SK-N-SH (cell line): ENCODE results near the gene KIF16B. TPM values are rescaled to one million over a fixed set of nuclear protein-coding genes. Genes with fewer than 3 reads are reported as not detected.

Experiments used
- CTCF ChIA-PET: fragments of 300-600, 350-600 bp; formaldehyde crosslinking; extraction: SDS; loops from one replicate; lab custom pipeline; 2021; lab: Yijun Ruan, JAX
- POLR2A ChIA-PET: fragments of 350-600 bp; sonication (Branson Sonifier 250); formaldehyde crosslinking; extraction: SDS; loops from one replicate; lab custom pipeline; 2020; ENCODE audit warnings: antibody characterized with exemption, inconsistent platforms; lab: Yijun Ruan, JAX
- DNase-seq: peaks from one replicate; pipeline ENCODE4 v3.0.0; 2012
- H2AFZ ChIP-seq: fragments of 200-600 bp; sonication (generic); 2 replicates; pipeline ENCODE4 v1.8.1; 2016; ENCODE audit warnings: antibody characterized with exemption, mild to moderate bottlenecking, low read depth
- H3F3A ChIP-seq: fragments of 200-600 bp; sonication (generic); replicated peaks from 2 replicates; pipeline ENCODE3; 2016; ENCODE audit warnings: antibody characterized with exemption, mild to moderate bottlenecking; ENCODE audit not compliant: insufficient read depth
- H3K27ac ChIP-seq, 2 experiments: fragments of 200-500 bp in 1 of 2; fragments of 200-600 bp in 1 of 2; sonication (Bioruptor generic) in 1 of 2; sonication (generic), shearing (Covaris generic) in 1 of 2; 2 replicates each; pipeline versions ENCODE4 v1.5.1 to v1.6.1; 2014 to 2016; ENCODE audit warnings: low read depth in 2 of 2, inconsistent platforms in 1 of 2, low read length in 1 of 2, mild to moderate bottlenecking in 1 of 2, mixed read lengths in 1 of 2
- H3K27me3 ChIP-seq: fragments of 200-600 bp; sonication (generic), shearing (Covaris generic); 2 replicates; pipeline ENCODE4 v1.6.1; 2016; ENCODE audit warnings: mixed run types; ENCODE audit not compliant: insufficient read depth
- H3K36me3 ChIP-seq, 2 experiments: fragments of 200-500 bp in 1 of 2; fragments of 200-600 bp in 1 of 2; sonication (Bioruptor generic) in 1 of 2; sonication (generic) in 1 of 2; replicated peaks in 1 of 2; 2 replicates each; pipeline versions ENCODE3 to v1.5.1; 2014 to 2016; ENCODE audit warnings: low read length in 1 of 2, mild to moderate bottlenecking in 1 of 2; ENCODE audit not compliant: insufficient read depth in 2 of 2, control insufficient read depth in 1 of 2
- H3K4me1 ChIP-seq, 2 experiments: fragments of 200-500 bp in 1 of 2; fragments of 200-600 bp in 1 of 2; sonication (Bioruptor generic) in 1 of 2; sonication (generic), shearing (Covaris generic) in 1 of 2; 2 replicates each; pipeline versions ENCODE4 v1.5.1 to v1.6.1; 2014 to 2016; ENCODE audit warnings: low read depth in 1 of 2, low read length in 1 of 2, mixed run types in 1 of 2; ENCODE audit not compliant: insufficient read depth in 2 of 2, control insufficient read depth in 1 of 2
- H3K4me2 ChIP-seq: fragments of 200-600 bp; sonication (generic), shearing (Covaris generic); 2 replicates; pipeline ENCODE4 v1.6.1; 2017; ENCODE audit warnings: mixed run types
- H3K4me3 ChIP-seq, 2 experiments: fragments of 200-500 bp in 1 of 2; fragments of 200-600 bp in 1 of 2; sonication (Bioruptor generic) in 1 of 2; sonication (generic), shearing (Covaris generic) in 1 of 2; 2 replicates each; pipeline versions ENCODE4 v1.5.1 to v1.8.1; 2014 to 2016; ENCODE audit warnings: low read depth in 2 of 2, inconsistent platforms in 1 of 2, low read length in 1 of 2, mild to moderate bottlenecking in 1 of 2, mixed read lengths in 1 of 2, moderate library complexity in 1 of 2
- H3K79me2 ChIP-seq: fragments of 200-600 bp; sonication (generic); 2 replicates; pipeline ENCODE4 v1.8.1; 2017; ENCODE audit warnings: mild to moderate bottlenecking; ENCODE audit not compliant: insufficient read depth
- H3K9ac ChIP-seq: fragments of 200-600 bp; sonication (generic); 2 replicates; pipeline ENCODE4 v1.6.1; 2017; ENCODE audit warnings: mixed run types
- H3K9me2 ChIP-seq: fragments of 200-600 bp; sonication (generic); 2 replicates; pipeline ENCODE4 v1.6.1; 2017; ENCODE audit warnings: mixed run types
- H3K9me3 ChIP-seq: fragments of 200-600 bp; sonication (generic); 2 replicates; pipeline ENCODE4 v1.6.1; 2017; ENCODE audit warnings: mixed run types, mild to moderate bottlenecking, moderate library complexity
- H4K20me1 ChIP-seq: fragments of 200-600 bp; sonication (generic); 2 replicates; pipeline ENCODE4 v1.6.1; 2017; ENCODE audit warnings: mild to moderate bottlenecking, mixed run types; ENCODE audit not compliant: insufficient read depth
- EZH2phosphoT487 ChIP-seq: fragments of 200-600 bp; sonication (generic); IDR thresholded peaks from 2 replicates; pipeline ENCODE4 v1.6.1; 2017; ENCODE audit warnings: low read depth, mixed run types, mild to moderate bottlenecking, antibody characterized with exemption, moderate library complexity, borderline replicate concordance
- FOSL2 ChIP-seq: IDR thresholded peaks from 2 replicates; pipeline ENCODE4 v1.4.0; 2012; ENCODE audit warnings: low read depth, mild to moderate bottlenecking, moderate library complexity, borderline replicate concordance
- FOXJ3 ChIP-seq: sonication (generic); formaldehyde crosslinking; IDR thresholded peaks from 2 replicates; pipeline ENCODE4 v1.5.1; 2020; ENCODE audit warnings: mild to moderate bottlenecking, missing genetic modification reagents
- GABPA ChIP-seq: IDR thresholded peaks from 2 replicates; pipeline ENCODE4 v1.4.0; 2012; ENCODE audit warnings: low read depth, mild to moderate bottlenecking
- IRF3 ChIP-seq: fragments of 150-350 bp; IDR thresholded peaks from 2 replicates; pipeline ENCODE4 v1.6.1; 2016; ENCODE audit warnings: mild to moderate bottlenecking, low read depth, low read length
- JUND ChIP-seq: IDR thresholded peaks from 2 replicates; pipeline ENCODE4 v1.4.0; 2012
- MXI1 ChIP-seq: IDR thresholded peaks from 2 replicates; pipeline ENCODE4 v1.6.1; 2012; ENCODE audit warnings: mild to moderate bottlenecking, low read depth, low read length, improper control_type of control experiment
- NRF1 ChIP-seq: IDR thresholded peaks from 2 replicates; pipeline ENCODE4 v1.6.1; 2012; ENCODE audit warnings: low read depth, mild to moderate bottlenecking, low read length
- RCOR1 ChIP-seq: fragments of 150-350 bp; IDR thresholded peaks from 2 replicates; pipeline ENCODE4 v1.6.1; 2017; ENCODE audit warnings: antibody characterized with exemption, low read length
- REST ChIP-seq: IDR thresholded peaks from 2 replicates; pipeline ENCODE4 v1.6.1; 2012; ENCODE audit warnings: mild to moderate bottlenecking, low read depth, low read length, moderate library complexity
- RXRA ChIP-seq: IDR thresholded peaks from 2 replicates; pipeline ENCODE4 v1.4.0; 2012; ENCODE audit warnings: low read depth, mild to moderate bottlenecking, borderline replicate concordance
- SIN3A ChIP-seq: IDR thresholded peaks from 2 replicates; pipeline ENCODE4 v1.6.1; 2012; ENCODE audit warnings: low read depth, mild to moderate bottlenecking, low read length, moderate library complexity, borderline replicate concordance
- SMC3 ChIP-seq: IDR thresholded peaks from 2 replicates; pipeline ENCODE4 v1.6.1; 2012; ENCODE audit warnings: low read depth, low read length, improper control_type of control experiment
- TCF12 ChIP-seq: IDR thresholded peaks from 2 replicates; pipeline ENCODE4 v1.4.0; 2012
- TEAD4 ChIP-seq: IDR thresholded peaks from 2 replicates; pipeline ENCODE4 v1.4.0; 2012; ENCODE audit warnings: mild to moderate bottlenecking, borderline replicate concordance; ENCODE audit not compliant: insufficient read depth
- USF1 ChIP-seq: IDR thresholded peaks from 2 replicates; pipeline ENCODE4 v1.4.0; 2012; ENCODE audit warnings: low read depth, borderline replicate concordance
- WGBS: methylation state at CpG from one replicate; pipeline ENCODE4 v1.1.6; 2017; ENCODE audit warnings: low lambda C conversion rate; 5-methylcytosine and 5-hydroxymethylcytosine counted together
- polyA plus RNA-seq, 3 experiments: library from polyadenylated mRNA; depleted of rRNA; stranded (reverse); fragments of >200 nt; gene quantifications; 2 replicates each; pipeline ENCODE4 v1.2.3, GENCODE V29; 2012
- TF ChIP-seq, protein P1 (sequence below): IDR thresholded peaks from 2 replicates; pipeline ENCODE4 v1.4.0; 2012; ENCODE audit warnings: low read depth
- TF ChIP-seq, protein P2 (sequence below): fragments of 200-600 bp; sonication (generic); IDR thresholded peaks from 2 replicates; pipeline ENCODE4 v1.6.1; 2017; ENCODE audit warnings: antibody characterized with exemption, mild to moderate bottlenecking, moderate library complexity
- TF ChIP-seq, protein P3 (sequence below): IDR thresholded peaks from 2 replicates; pipeline ENCODE4; 2012
- TF ChIP-seq, protein P4 (sequence below): IDR thresholded peaks from 2 replicates; pipeline ENCODE4 v1.4.0; 2012; ENCODE audit warnings: low read depth, borderline replicate concordance

KIF16B gene
- polyA plus RNA-seq, 1 of the 3 experiments (the other 2 are of a cell fraction), result 3.3 TPM

DNA sequence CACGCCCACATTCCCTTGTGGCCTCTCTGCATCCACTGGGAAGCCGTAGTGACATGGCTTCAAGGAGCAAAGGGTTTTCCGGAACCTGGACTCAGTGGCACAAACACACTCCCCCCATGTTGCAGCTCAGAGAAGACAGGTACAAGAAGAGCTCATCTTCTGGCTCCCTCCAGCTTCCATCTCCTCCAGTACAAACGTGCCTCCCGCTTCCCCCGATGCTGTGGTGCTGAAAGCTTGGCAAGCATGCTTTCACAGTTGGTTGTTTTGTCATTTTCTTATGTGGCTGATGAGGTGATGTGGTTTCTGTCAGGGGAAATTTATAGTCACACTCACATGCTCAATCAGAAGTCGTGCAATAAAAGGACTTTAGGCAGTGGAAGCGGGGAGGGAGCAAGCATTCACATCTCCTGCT, 258.5 kb downstream of the KIF16B start:
- H3K9ac ChIP-seq, result no peak overlapping the region
- no peak overlapping the region for H3K4me2 ChIP-seq
- H4K20me1 ChIP-seq, result no peaks in the 10 kb centered on the region
- H2AFZ ChIP-seq, result no peak overlapping the region
- no peaks in the 10 kb centered on the region for H3K79me2 ChIP-seq
- H3K4me3 ChIP-seq, result no peak overlapping the region
- H3K27me3 ChIP-seq, result no peaks in the 10 kb centered on the region
- DNase-seq, result no peak
- H3F3A ChIP-seq, result no peaks in the 10 kb centered on the region
- ChIA-PET POLR2A (no interaction called here), CTCF (no interaction called here)
- H3K9me3 ChIP-seq, result no peaks in the 10 kb centered on the region
- WGBS, result 89% methylated on average over 8 of the region's 8 CpGs
- TF ChIP-seq TCF12, result no peak
- TF ChIP-seq, protein P1, sequence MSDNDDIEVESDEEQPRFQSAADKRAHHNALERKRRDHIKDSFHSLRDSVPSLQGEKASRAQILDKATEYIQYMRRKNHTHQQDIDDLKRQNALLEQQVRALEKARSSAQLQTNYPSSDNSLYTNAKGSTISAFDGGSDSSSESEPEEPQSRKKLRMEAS, result no peak
- TF ChIP-seq FOSL2, result no peak
- TF ChIP-seq JUND, result no peak
- no peak for TF ChIP-seq TEAD4
- TF ChIP-seq REST, result no peak
- TF ChIP-seq RXRA, result no peak
- no peak for TF ChIP-seq EZH2phosphoT487
- TF ChIP-seq MXI1, result no peak
- TF ChIP-seq GABPA, result no peak
- no peak for TF ChIP-seq IRF3
- no peak for TF ChIP-seq FOXJ3 (CRISPR knock-in tag)
- no peak for TF ChIP-seq NRF1
- no peak for TF ChIP-seq SMC3
- TF ChIP-seq, protein P2, sequence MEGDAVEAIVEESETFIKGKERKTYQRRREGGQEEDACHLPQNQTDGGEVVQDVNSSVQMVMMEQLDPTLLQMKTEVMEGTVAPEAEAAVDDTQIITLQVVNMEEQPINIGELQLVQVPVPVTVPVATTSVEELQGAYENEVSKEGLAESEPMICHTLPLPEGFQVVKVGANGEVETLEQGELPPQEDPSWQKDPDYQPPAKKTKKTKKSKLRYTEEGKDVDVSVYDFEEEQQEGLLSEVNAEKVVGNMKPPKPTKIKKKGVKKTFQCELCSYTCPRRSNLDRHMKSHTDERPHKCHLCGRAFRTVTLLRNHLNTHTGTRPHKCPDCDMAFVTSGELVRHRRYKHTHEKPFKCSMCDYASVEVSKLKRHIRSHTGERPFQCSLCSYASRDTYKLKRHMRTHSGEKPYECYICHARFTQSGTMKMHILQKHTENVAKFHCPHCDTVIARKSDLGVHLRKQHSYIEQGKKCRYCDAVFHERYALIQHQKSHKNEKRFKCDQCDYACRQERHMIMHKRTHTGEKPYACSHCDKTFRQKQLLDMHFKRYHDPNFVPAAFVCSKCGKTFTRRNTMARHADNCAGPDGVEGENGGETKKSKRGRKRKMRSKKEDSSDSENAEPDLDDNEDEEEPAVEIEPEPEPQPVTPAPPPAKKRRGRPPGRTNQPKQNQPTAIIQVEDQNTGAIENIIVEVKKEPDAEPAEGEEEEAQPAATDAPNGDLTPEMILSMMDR, result no peak
- TF ChIP-seq, protein P3, sequence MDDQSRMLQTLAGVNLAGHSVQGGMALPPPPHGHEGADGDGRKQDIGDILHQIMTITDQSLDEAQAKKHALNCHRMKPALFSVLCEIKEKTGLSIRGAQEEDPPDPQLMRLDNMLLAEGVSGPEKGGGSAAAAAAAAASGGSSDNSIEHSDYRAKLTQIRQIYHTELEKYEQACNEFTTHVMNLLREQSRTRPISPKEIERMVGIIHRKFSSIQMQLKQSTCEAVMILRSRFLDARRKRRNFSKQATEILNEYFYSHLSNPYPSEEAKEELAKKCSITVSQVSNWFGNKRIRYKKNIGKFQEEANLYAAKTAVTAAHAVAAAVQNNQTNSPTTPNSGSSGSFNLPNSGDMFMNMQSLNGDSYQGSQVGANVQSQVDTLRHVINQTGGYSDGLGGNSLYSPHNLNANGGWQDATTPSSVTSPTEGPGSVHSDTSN, result no peak
- TF ChIP-seq RCOR1, result no peak
- no peak for TF ChIP-seq USF1
- TF ChIP-seq SIN3A, result no peak
- TF ChIP-seq, protein P4, sequence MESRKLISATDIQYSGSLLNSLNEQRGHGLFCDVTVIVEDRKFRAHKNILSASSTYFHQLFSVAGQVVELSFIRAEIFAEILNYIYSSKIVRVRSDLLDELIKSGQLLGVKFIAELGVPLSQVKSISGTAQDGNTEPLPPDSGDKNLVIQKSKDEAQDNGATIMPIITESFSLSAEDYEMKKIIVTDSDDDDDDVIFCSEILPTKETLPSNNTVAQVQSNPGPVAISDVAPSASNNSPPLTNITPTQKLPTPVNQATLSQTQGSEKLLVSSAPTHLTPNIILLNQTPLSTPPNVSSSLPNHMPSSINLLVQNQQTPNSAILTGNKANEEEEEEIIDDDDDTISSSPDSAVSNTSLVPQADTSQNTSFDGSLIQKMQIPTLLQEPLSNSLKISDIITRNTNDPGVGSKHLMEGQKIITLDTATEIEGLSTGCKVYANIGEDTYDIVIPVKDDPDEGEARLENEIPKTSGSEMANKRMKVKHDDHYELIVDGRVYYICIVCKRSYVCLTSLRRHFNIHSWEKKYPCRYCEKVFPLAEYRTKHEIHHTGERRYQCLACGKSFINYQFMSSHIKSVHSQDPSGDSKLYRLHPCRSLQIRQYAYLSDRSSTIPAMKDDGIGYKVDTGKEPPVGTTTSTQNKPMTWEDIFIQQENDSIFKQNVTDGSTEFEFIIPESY, result no peak
- H3K9me2 ChIP-seq, result no peaks in the 10 kb centered on the region
- no peaks in the 10 kb centered on the region for H3K36me3 ChIP-seq
- H3K4me1 ChIP-seq, result no peaks in the 10 kb centered on the region
- H3K27ac ChIP-seq, result no peak overlapping the region
